Inferior parietal cortex (tissue), 1 donor: ENCODE measurements around the gene NALCN.

ENCODE experiments used
- DNase-seq: peaks from one replicate; pipeline ENCODE4 v3.0.0-alpha.2; 2016; ENCODE audit errors: extremely low spot score

Gene NALCN

GRCh38 chr13:101123028-101123427 is 293.3 kb downstream of the NALCN start:
- DNase-seq, result no peak

- no peak for DNase-seq
Measured at GRCh38 chr13:101121608-101122007, 294.7 kb downstream of the NALCN start.

DNA sequence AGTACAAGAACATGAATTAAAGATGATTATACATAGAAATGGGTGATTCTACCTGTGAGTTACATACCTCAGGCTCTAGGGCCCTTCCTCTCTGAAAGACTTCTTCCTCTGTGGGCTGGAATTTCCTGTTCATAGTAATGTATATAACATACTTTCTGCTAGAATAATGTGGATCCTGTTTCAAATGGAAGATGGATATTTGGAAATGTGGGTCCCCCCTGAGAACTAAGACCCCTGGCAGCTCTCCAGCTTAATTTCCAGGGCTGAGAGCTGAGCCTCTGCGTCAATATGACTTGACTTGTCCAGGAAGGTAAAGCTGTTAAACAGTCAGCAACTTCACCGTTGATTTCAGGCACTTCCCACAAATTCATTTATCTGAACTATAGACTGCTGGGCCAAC is 296.3 kb downstream of the NALCN start:
- no peak for DNase-seq

GRCh38 chr13:101116826-101117225 is 299.5 kb downstream of the NALCN start:
- DNase-seq, result no peak

GRCh38 chr13:101116341-101116740 is 300.0 kb downstream of the NALCN start:
- DNase-seq, result no peak

- peak; percentile 24 for DNase-seq
Measured at GRCh38 chr13:101115762-101116171, 300.5 kb downstream of the NALCN start.

- no peak for DNase-seq
Measured at GRCh38 chr13:101111894-101112293, 304.4 kb downstream of the NALCN start.

DNA sequence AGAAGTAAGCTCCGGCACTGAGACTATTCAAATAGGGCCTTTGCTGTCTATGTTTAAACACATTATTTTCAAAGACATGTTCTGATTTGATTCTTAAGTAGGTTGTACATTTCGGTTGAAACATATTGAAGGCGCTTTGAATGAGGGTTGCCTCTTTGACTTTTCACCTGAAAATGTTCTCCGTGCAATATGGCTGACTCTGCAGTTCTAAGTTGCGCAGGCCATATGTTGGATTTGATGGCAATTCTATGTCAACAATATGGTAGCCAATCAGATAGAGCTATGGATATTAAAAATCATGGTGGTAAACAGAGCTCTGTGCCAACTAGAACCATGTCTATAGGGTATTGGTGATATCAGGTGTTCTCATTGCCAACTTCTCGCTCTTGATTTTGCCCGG is 307.3 kb downstream of the NALCN start:
- DNase-seq, result no peak

DNA sequence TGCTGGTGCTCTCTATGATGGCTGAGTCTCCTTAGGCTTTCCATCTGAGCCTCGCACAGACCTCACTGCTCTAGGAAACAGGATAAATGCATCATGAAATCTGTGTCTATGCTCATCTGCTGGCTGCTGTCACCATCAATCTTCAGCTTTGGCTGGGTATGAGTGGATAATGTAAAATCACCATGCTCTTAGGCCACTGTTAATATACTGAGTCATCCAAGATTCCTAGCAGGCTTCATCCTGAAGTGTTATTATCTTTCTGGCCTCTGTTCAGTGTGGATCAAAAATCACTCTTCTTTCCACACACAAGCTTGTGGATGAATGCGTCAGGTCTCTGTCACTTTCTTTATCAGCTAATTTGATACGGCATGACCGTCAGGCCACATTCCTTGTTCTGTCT is 317.4 kb downstream of the NALCN start:
- DNase-seq, result no peak

DNA sequence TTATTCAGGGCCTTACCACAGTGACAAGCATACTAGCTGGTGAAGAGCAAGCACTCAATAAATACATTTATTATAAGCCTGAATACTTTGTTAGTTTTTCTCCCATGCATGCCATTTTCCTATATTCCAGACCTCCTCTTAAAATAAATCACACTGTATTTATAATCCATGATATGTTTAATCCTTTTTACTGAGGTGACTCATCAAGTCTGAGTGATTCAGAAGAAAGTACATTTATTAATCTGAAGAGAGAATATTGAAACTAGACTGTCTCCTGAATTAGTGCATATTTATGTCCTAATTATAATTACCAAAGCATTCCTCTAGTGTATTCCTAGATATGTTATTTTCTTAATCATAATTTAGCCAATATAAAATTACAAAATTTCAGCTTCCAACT is 323.3 kb downstream of the NALCN start:
- DNase-seq, result no peak

DNA sequence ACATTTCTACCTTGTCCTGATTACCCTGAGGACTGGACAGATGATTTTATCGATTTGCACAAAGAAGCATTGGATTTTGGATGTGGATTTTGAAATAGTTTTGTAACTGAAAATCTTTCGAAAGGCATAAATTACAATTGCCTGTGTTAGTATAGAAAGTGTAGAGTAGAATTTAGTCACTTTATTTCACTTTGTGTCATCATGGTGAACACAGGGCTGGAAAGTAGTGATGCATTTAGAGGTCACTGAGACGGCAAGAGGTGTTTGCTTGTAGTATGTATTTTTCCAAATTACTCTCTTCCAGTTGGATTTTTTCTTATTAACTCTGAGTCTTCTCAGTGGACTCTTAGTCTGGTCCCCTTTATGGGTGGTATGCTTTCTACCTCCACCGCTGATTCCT is 326.0 kb downstream of the NALCN start:
- DNase-seq, result no peak

DNA sequence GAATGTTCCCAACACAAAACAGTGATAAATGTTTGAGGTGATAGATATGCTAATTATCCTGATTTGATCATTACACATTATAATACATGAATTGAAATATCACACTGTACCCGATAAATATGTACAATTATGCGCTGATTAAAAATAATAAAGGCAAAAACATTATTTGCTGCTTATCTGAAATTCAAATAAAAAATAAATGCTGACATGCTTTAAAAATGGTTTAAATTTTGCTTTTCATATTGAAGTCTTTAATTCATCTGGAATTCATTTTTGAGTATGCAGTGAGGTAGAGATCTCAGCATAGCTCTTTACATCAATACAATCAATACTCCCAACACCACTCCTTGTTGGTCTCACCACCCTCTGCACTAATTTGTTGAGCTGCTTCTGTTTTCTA is 330.8 kb downstream of the NALCN start:
- DNase-seq, result no peak

DNA sequence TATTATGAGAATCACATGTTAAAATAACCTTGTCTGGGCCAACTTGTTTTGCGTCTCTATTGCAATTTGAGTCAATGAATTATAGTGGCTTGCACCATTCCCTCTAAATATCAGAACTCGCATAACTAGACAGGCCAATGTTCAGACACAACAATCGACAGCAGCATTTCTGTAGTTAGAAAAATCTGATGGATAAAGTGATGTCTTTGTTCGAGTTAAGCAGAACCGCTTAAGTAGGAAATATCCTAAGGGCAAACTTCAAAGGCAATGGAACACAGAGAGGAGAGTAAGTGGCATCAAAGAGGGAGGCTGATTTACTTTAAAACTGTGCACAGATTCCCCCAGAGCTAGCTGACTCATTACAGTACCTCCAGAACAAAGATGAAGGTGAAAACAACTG is 333.9 kb downstream of the NALCN start:
- DNase-seq, result no peak

GRCh38 chr13:101080616-101081015 is 335.7 kb downstream of the NALCN start:
- DNase-seq, result no peak

- DNase-seq, result no peak
Measured at GRCh38 chr13:101065329-101065728, 351.0 kb downstream of the NALCN start.

GRCh38 chr13:101059793-101060192 is 356.5 kb downstream of the NALCN start:
- DNase-seq, result no peak

GRCh38 chr13:101058841-101059240 is 357.5 kb downstream of the NALCN start:
- DNase-seq, result no peak

DNA sequence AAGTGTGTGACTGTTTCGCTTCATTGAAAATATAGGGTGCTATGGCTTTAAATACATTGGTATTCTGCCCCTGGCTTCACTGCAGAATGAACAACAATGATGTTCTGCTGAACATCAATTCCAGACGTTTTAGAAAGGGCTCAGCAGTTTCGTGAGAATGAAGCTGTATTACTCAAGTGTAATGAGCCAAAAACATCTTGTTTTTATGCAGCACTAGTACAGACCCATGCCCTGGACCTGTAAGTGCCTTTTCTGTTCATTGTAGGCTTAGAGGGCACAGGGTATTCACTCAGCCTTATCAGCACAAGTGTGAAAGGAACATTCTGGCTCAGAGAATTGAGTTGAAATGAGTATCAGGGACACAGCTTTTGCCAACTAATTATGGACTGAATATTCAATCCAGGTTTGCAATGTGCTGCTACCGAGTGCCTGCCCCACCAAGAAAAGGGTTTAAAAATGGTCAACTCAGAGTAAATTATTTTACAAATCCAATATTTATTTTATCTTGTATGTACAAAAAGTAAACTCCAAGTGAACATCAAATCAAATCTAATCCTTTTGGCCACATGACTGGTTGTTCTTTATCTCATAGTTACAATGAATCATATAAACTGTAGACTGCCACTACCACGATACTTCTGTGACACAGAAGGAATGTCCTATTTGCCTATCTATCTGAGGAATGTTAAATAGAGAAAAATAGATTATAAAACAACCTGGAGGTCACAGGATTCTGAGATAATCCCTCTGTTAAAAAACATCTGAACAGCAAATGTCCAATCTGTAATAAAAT is 362.8 kb downstream of the NALCN start:
- DNase-seq, result peak; percentile 13

DNA sequence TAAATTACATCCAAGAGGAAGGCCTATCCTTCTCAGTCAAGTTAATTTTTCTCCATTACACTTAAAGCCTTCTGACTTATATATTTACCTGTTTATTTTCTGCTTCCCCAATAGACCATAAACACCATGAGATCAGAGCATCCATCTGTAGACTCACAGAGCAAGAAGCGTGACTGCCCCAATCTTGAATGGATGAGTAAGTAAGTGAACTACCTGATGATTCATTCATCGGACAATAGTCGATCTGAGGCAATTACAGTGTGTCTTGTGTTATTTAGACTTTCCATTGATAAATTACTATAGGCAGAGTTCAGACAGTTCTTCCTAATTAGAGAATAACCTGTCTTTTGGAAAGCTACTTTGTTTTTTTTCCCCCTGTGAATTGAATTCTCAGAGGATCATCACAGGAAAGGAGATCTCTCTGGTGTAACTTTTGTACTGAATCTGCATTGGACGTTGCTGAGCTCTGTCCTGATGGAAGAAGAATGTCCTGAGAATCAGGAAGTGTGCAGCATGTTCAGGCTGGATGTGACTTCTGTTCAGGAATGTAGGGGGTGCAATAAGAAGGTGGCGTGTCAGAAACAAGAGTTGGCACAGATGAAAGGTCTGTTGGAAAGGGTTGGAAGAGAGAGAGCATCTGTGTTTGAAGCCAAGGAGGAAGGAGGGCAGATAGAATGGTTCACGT is 367.0 kb downstream of the NALCN start:
- DNase-seq, result no peak

DNA sequence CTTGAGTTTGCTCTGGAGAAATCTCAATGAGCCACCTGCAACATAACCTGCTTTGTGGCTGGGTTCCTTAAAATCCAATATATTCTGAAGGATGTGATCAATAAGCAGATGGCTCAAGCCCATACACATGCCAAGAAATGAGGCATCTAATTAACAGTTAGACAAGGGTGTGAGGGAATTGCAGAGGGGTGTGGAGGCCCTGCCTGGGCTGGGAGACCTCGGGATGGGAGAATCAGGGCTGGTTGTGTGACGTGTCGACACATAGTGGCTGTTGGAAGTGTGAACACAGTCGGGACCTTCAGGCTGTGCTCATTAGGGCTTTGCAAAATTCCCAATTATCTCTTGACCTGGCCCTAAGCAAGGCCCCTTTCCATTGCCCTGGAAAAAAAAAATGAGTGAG is 379.8 kb downstream of the NALCN start:
- DNase-seq, result no peak

GRCh38 chr13:101035119-101035620 is 381.1 kb downstream of the NALCN start:
- no peak for DNase-seq

DNA sequence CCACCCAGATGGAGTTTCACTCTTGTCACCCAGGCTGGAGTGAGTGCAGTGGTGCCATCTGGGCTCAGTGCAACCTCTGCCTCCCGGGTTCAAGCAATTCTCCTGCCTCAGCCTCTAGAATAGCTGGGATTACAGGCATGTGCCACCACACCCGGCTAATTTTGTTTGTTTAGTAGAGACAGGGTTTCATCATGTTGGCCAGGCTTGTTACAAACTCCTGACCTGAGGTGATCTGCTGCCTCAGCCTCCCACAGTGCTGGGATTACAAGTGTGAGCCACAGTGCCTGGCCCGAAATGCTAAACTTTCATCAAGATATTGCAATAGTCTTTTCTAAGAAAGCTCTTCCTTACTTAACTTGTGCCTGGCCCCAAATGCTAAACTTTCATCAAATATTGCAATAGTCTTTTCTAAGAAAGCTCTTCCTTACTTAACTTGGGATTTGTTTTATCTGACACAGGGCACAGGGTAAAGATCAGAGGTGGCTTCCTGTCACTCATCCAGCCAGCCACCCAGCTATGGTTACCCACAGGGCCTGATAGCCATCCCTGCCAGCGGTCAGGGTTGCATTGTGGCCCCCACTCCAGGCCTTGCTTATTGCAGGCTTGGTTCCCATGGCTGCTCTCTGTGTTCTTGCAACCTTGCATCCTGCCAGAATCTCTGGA is 389.4 kb downstream of the NALCN start:
- DNase-seq, result no peak

- DNase-seq, result no peak
Measured at GRCh38 chr13:101026328-101026727, 390.0 kb downstream of the NALCN start.
